ENCODE measurements around the gene GAL. TPM values are rescaled to one million over a fixed set of nuclear protein-coding genes. Genes with fewer than 3 reads are reported as not detected.

GAL gene
- total RNA-seq, 1 experiment from 2014 or later = 226 TPM

DNA sequence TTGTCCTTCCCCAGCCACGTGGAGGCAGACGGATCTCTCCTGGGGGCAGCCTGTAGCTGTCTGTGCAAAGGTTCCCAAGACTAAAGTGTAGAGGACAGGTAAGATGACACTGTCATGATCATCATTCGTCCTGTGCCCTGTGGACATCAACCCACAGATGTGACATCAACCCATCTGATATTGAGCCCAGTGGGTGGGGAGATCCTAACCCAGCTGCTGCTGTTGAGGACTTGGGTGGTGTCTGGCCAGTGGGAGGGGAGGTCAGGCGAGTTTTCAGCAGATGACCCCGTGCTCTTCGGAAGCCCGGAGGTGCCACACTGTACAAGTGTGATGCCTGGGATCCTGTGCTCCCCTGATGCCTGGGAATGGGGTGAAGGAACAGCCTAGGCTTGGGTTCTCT is 1.2 kb upstream of the GAL start:
- Histone ChIP-seq H3K4me3 (ENCODE audit: insufficient read depth, low read depth, low read length) (no peak overlapping the region), H3K27me3 (ENCODE audit: control insufficient read depth, insufficient read depth, low read length) (peaks cover 22% of the 10 kb centered on the region), H3K36me3 (replicated peaks; ENCODE audit: control insufficient read depth, insufficient read depth, low read length) (peaks cover 23% of the 10 kb centered on the region)

DNA sequence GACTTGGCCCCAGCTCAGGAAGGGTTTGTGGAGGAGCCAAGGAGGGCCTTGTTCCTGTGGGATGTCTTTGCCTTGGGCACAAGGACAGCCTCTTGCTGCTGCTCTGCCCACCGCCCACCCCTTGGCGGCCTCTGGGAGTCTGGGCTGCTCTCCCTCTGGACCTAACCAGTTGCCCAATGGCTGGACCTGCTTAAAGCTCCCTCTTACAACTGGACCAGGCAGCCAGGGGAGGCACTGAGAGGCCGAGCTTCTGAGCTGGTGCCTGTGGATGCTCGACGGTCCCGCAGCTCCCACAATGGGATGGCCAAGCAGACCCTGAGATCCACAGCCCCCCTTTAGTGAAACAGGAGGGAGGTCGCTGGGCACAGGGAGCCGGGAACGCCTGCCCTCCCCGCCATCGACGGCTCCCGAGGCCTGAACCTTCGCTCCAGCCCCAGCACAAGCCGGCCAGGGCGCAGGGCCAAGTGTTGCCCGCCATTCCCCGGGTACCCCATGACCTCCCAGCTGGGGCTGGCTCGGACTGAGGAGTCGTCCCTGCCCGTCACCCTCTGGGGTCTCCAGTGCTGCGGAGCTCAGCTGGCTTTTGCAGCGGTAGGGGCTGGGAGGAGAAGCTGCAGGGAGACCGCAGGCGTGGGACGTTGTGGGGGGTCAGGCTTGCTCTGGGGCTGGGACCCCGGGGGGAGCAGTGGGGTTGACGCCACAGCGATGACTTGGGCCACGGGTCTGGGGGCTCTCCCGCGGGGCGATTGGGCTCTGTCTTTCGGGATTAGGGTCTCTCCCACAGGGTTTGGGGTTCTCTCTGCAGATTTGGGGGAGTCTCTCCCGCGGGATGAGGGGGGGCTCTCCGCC is 584 bp upstream of the GAL start:
- peaks cover 22% of the 10 kb centered on the region for H3K27me3 ChIP-seq (ENCODE audit: control insufficient read depth, insufficient read depth, low read length)
- DNase-seq = peak; percentile 77
- H3K36me3 ChIP-seq (replicated peaks; ENCODE audit: control insufficient read depth, insufficient read depth, low read length) = peaks cover 27% of the 10 kb centered on the region
- peak overlapping the region; percentile 82 for H3K4me3 ChIP-seq (ENCODE audit: insufficient read depth, low read depth, low read length)

More for the DNA sequence above, 1.2 kb upstream of the GAL start:
- DNase-seq = peak; percentile 29

DNA sequence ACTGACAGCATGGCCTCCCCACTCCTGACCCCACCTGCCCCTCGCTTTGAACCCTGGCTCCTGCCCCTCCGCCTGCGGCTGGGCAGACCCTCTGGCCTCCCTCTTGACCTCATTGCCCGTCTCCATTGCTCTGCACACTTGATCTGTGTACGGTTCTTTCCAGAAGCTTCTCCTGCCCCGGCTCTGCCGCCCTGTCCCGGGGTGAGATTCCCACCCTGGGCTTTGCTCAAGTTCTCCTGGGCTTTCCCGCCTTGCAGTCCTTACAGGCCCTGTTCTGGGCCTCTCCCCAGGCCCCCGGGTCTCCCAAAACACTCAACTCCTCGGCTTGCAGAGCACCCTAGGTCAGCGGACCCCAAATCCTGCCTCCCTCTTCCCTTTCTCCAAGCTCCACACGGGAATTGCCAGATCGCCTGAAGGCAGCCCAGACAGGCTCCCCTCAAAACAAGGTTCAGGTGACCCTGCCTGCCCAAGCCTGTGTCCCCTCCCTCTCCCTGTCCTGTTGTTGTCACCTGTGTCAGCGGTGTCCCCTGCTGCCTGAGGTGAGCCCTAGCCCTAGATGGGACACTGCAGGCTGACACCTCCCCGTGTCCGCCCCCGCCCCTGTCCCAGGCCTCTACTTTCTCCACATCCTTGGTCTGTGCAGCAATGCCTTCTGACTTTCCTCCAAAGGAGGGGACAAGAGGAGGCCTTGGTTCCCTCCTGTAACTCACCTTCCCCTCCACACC is 1.5 kb downstream of the GAL start:
- H3K4me3 ChIP-seq (ENCODE audit: insufficient read depth, low read depth, low read length) = peak overlapping the region; percentile 82
- H3K27me3 ChIP-seq (ENCODE audit: control insufficient read depth, insufficient read depth, low read length) = peaks cover 22% of the 10 kb centered on the region
- peaks cover 32% of the 10 kb centered on the region for H3K36me3 ChIP-seq (replicated peaks; ENCODE audit: control insufficient read depth, insufficient read depth, low read length)
- peak; percentile 57 for DNase-seq

DNA sequence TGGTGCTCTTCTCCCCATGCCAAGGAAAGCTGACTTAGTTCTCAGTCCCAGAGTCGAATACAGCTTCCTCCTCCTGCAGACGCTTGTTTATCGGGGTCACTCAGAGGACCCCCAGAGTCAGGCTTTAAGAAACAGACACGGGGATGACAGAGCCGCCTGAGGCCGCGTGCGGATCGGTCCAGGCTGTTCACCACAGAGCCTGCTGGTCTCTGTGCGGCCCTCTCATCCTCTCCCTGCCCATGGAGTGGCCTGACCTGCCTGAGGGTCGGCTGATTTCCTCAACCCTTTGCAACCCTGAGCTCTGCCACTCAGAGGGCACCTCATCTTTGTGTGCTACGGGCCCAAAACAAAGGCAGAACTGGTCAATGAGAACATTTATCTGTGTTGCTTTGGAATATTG is 2.1 kb downstream of the GAL start:
- Histone ChIP-seq H3K27me3 (ENCODE audit: control insufficient read depth, insufficient read depth, low read length) (peaks cover 22% of the 10 kb centered on the region), H3K36me3 (replicated peaks; ENCODE audit: control insufficient read depth, insufficient read depth, low read length) (peaks cover 34% of the 10 kb centered on the region), H3K4me3 (ENCODE audit: insufficient read depth, low read depth, low read length) (no peak overlapping the region)
- peak; percentile 26 for DNase-seq

DNA sequence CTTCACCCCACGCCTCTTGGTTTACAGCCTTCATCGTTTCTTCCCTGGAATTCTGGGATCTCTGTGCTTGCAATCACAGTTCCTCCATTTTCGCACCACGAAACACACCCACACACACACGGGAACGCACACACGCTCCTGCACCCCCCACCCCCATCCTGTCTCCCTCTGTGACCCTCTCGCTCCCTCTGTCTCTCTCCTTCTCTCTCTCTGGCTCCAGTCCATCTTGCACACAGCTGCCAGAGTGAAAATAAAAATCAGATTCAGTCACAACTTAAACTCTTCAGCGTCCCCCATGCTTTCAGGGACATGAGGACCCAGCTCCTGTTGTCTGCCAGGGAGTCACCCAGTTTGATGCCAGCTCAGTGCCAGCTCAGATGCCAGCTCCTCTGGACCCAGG is 3.0 kb downstream of the GAL start:
- Histone ChIP-seq H3K4me3 (ENCODE audit: insufficient read depth, low read depth, low read length) (no peak overlapping the region), H3K36me3 (replicated peaks; ENCODE audit: control insufficient read depth, insufficient read depth, low read length) (peaks cover 34% of the 10 kb centered on the region), H3K27me3 (ENCODE audit: control insufficient read depth, insufficient read depth, low read length) (peaks cover 22% of the 10 kb centered on the region)
- DNase-seq = peak; percentile 12

DNA sequence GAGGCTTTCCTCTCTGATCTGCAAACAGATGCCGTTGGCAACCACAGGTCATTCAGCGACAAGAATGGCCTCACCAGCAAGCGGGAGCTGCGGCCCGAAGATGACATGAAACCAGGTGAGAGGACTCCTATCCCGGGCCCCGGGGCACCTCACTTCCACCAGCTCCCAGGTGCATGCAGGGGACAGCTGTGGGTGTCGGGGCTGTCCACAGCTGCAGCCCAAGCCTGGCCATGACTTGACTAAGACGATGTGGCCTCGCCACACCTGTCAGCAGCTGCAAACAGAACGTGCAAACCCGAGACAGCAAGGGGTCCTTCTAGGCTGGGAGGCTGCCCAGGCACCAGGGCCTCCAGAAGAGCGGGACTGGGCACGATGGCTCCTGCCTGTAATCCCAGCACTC is 3.6 kb downstream of the GAL start:
- H3K36me3 ChIP-seq (replicated peaks; ENCODE audit: control insufficient read depth, insufficient read depth, low read length) = peaks cover 34% of the 10 kb centered on the region
- peak; percentile 12 for DNase-seq
- H3K27me3 ChIP-seq (ENCODE audit: control insufficient read depth, insufficient read depth, low read length) = peaks cover 22% of the 10 kb centered on the region
- H3K4me3 ChIP-seq (ENCODE audit: insufficient read depth, low read depth, low read length) = no peak overlapping the region

DNA sequence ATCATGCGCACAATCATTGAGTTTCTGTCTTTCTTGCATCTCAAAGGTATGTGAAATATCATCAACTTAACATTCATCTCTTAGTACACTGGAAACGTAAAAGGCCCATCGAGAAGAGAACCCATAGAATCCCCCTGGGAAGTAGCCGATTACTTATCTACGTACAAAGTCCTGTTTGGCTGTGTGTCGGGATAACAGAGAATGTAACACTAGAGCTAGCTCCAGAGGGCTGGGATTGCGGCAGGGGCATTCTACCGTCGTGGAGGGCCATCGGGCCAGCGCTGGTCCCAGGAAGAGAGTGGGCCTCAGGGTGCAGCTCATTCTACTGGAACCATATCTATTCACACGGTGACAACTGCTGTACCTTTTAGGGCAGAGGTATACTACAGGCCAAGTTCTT is 4.5 kb downstream of the GAL start:
- no peak overlapping the region for H3K4me3 ChIP-seq (ENCODE audit: insufficient read depth, low read depth, low read length)
- H3K27me3 ChIP-seq (ENCODE audit: control insufficient read depth, insufficient read depth, low read length) = peaks cover 13% of the 10 kb centered on the region
- H3K36me3 ChIP-seq (replicated peaks; ENCODE audit: control insufficient read depth, insufficient read depth, low read length) = peaks cover 34% of the 10 kb centered on the region
- peak; percentile 19 for DNase-seq

DNA sequence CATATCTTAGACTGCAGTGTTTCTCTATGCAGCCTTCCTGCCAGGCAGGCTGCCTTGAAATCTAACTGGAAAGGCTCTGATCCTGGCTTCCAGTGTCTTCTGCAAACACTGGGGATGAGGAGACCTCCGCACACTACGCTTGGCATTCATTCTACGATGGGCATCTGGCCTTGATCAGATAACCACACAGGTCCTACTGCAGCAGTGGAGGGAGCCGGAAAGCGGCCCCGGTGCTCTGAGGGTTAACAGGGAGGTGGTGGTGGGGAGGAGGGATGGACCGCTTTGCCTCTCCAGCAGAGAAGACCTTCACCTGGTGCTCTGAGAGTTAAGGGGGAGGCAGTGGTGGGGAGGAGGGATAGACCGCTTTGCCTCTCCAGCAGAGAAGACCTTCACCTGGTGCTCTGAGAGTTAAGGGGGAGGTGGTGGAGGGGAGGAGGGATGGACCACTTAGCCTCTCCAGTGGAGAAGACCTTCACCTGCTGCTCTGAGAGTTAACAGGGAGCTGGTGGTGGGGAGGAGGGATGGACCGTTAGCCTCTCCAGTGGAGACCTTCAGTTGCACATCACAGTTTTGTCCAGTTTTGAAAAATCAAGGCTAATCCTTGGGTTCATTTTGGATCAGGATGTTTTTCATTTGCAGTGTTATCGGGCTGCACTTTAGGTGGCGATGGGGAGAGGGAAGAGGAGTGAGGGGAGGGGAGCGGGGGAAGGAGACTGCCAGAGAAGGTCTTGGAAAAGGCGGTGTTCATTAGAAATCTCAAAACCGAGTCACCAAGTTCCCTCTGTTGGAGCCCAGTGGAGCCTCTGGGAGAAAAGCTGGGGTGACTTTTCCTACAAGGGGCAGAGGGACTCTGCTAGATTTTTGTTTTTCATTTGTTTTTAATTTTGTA is 5.6 kb downstream of the GAL start:
- DNase-seq = peak; percentile 58
- Histone ChIP-seq H3K36me3 (replicated peaks; ENCODE audit: control insufficient read depth, insufficient read depth, low read length) (peaks cover 34% of the 10 kb centered on the region), H3K27me3 (ENCODE audit: control insufficient read depth, insufficient read depth, low read length) (peaks cover 4% of the 10 kb centered on the region)

DNA sequence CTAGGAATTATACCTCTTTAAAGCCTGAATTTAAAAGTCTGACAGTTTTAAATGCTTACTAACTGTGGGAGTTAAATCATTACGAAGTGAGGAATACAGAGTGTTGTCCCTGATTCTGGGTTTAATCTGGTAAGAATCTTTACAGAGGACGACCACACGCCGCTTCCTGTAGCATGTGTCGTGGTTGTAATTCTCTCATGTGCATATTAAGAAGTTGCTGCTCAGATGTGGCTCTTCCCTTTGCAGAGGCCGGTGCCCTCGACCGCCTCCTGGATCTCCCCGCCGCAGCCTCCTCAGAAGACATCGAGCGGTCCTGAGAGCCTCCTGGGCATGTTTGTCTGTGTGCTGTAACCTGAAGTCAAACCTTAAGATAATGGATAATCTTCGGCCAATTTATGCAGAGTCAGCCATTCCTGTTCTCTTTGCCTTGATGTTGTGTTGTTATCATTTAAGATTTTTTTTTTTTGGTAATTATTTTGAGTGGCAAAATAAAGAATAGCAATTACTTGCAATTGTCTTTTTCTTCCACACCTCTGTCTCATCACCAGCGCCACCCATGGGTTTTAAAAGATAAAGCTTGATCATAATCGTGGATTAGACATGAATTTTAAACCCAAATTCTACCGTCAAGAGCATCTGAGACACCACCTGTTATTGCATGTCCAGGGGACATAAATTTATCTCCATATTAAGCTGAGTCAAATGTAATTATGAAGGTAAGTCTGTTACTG is 6.5 kb downstream of the GAL start:
- H3K36me3 ChIP-seq (replicated peaks; ENCODE audit: control insufficient read depth, insufficient read depth, low read length) = peaks cover 31% of the 10 kb centered on the region
- no peak overlapping the region for H3K4me3 ChIP-seq (ENCODE audit: insufficient read depth, low read depth, low read length)
- no peaks in the 10 kb centered on the region for H3K27me3 ChIP-seq (ENCODE audit: control insufficient read depth, insufficient read depth, low read length)
- peak; percentile 51 for DNase-seq

More for the DNA sequence above, 5.6 kb downstream of the GAL start:
- no peak overlapping the region for H3K4me3 ChIP-seq (ENCODE audit: insufficient read depth, low read depth, low read length)

DNA sequence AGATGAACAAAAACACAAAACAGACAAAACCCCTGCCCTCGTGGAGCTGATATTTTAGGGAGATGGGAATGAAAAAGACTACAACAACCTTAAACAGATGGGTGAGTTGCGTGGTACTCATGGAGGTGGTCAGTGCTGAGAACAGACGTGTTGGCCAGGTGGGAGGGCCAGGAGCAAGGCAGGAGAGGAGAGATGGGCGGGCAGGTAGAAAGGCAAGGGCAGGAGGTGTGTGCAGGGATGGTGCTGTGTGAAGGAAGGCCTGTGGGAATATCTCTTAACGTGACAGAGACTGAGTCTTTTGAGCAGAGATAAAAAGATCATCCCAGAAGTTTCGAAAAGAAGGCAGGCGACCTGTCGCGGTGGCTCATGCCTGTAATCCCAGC is 7.0 kb downstream of the GAL start:
- peaks cover 27% of the 10 kb centered on the region for H3K36me3 ChIP-seq (replicated peaks; ENCODE audit: control insufficient read depth, insufficient read depth, low read length)
- H3K27me3 ChIP-seq (ENCODE audit: control insufficient read depth, insufficient read depth, low read length) = no peaks in the 10 kb centered on the region
- DNase-seq = peak; percentile 30
- H3K4me3 ChIP-seq (ENCODE audit: insufficient read depth, low read depth, low read length) = no peak overlapping the region

DNA sequence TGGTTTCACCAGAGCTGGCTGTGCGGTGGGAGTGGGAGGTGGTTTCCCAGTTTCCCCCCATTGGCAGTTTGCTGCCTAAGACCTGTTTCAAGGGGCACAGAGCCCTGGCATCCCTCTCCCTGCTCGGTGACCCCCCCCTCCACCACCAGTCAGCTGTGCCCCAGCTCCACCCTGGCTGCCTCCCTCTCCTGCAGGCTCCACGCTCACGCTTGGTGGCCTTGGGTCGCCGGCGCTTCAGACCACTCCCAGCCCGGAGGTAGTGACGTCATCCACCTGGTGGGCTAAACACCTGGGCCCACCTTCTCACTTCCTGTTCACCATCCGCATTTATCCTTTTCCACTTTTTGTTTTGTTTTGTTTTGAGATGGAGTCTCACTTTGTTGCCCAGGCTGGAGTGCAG is 7.8 kb downstream of the GAL start:
- H3K4me3 ChIP-seq (ENCODE audit: insufficient read depth, low read depth, low read length) = no peak overlapping the region
- H3K36me3 ChIP-seq (replicated peaks; ENCODE audit: control insufficient read depth, insufficient read depth, low read length) = peaks cover 20% of the 10 kb centered on the region
- H3K27me3 ChIP-seq (ENCODE audit: control insufficient read depth, insufficient read depth, low read length) = no peaks in the 10 kb centered on the region
- DNase-seq = peak; percentile 49

DNA sequence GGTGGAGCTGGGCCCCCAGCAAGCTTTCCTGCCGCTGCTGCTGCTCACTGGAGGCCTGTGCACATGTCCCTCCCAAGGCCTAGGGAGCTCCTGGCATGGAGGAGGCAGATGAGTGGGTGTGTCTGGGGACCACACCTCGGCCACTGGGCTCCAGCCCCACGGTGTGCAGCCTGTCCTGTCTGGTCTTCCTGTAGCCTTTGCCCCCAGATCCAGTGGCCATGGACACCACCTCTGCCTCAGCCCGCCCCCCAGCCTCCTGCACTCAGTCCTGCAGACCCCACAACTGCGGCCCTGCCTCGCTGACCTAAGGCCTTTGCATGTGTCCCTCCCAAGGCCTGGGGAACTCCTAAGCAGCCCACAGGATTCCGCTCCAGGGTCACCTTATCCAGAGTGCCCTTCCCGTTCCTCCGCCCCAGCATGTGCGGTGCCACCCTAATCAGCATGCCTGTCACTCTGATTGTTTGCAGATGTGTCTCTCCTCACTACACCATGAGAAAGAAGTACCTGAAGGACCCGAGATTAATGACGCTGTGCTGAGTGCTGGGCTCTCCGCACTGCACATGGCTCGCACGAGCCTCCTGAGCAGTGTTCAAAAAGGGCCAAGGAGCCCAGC is 8.6 kb downstream of the GAL start:
- Histone ChIP-seq H3K27me3 (ENCODE audit: control insufficient read depth, insufficient read depth, low read length) (no peaks in the 10 kb centered on the region), H3K36me3 (replicated peaks; ENCODE audit: control insufficient read depth, insufficient read depth, low read length) (peaks cover 12% of the 10 kb centered on the region), H3K4me3 (ENCODE audit: insufficient read depth, low read depth, low read length) (no peak overlapping the region)
- no peak for DNase-seq

DNA sequence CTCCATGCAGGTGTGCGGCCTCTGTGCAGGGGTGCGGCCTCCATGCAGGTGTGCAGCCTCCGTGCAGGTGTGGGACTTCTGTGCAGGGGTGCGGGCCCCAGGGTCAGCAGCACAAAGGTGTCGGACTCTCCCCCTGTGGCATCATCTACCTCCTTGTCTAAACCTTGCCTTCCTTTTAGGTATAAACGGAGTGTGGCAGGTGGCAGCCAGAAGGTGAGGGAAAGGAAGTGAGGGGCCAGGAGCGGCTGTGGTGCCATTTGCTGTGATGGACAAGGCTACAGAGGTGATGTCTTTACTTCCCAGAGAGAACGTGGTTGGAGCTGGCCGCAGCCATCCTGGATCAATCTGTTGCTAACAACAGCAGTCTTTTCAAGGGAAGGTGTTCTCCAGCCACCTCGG is 9.1 kb downstream of the GAL start:
- DNase-seq = no peak

More for the DNA sequence above, 9.1 kb downstream of the GAL start:
- H3K36me3 ChIP-seq (replicated peaks; ENCODE audit: control insufficient read depth, insufficient read depth, low read length) = peaks cover 10% of the 10 kb centered on the region
- H3K27me3 ChIP-seq (ENCODE audit: control insufficient read depth, insufficient read depth, low read length) = no peaks in the 10 kb centered on the region
- no peak overlapping the region for H3K4me3 ChIP-seq (ENCODE audit: insufficient read depth, low read depth, low read length)
